Measurements from ENCODE around the gene XKR8.

DNA sequence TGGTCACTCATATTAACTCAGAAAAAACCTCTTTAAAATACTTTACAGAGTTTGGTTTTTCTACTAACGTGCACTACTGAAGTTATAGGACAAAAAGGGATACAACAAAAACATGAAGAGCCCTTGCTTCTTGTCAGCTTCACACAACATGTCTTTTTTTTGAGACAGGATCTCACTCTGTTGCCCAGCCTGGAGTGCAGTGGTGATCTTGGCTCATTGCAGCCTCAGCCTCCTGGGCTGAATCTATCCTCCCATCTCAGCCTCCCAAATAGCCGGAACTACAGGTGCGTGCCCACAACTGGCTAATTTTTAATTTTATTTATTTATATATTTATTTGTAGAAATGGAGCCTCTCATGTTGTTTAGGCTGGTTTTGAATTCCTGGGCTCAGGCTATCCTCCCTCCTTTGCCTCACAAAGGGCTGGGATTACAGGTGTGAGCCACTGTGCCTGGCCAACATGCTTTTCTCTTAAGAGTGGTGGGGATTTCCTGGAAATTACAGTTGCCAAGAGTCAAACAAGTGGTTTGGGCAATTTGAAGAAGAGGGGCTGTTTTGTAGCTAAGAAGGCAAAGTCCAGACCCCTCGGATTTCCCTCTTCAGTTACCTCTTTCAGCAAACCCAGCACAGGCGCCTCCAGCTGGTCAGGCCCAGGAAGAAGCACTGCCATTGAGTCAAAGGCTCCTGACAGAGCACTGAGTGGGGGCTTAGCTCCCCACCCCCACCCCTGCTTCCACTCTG, 31.4 kb upstream of the XKR8 start:
- TF ChIP-seq, protein P1, sequence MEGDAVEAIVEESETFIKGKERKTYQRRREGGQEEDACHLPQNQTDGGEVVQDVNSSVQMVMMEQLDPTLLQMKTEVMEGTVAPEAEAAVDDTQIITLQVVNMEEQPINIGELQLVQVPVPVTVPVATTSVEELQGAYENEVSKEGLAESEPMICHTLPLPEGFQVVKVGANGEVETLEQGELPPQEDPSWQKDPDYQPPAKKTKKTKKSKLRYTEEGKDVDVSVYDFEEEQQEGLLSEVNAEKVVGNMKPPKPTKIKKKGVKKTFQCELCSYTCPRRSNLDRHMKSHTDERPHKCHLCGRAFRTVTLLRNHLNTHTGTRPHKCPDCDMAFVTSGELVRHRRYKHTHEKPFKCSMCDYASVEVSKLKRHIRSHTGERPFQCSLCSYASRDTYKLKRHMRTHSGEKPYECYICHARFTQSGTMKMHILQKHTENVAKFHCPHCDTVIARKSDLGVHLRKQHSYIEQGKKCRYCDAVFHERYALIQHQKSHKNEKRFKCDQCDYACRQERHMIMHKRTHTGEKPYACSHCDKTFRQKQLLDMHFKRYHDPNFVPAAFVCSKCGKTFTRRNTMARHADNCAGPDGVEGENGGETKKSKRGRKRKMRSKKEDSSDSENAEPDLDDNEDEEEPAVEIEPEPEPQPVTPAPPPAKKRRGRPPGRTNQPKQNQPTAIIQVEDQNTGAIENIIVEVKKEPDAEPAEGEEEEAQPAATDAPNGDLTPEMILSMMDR (IDR thresholded peaks at IDR 0.05) = no peak
- no peak for TF ChIP-seq POLR2A (IDR thresholded peaks at IDR 0.05)
- TF ChIP-seq EP300 (IDR thresholded peaks at IDR 0.05) = no peak

Data from gastroesophageal sphincter (tissue), 3 donors.